Measurements from ENCODE around the gene RAB42.
"Not testable (repeated sequence)": the region's sequence is repeated elsewhere in the genome, so short reads cannot be mapped to it uniquely, and the experiment has no call there.

RAB42 gene

GRCh38 chr1:28582248-28582615 is 9.8 kb upstream of the RAB42 start:
- FAIRE-seq (peak; percentile 14), DNase-seq (ENCODE audit: insufficient read length, low spot score) (no peak)

- DNase-seq (ENCODE audit: insufficient read length, low spot score): not testable (repeated sequence)
- FAIRE-seq: peak; percentile 87
Measured at GRCh38 chr1:28586585-28587391, 5.3 kb upstream of the RAB42 start.

GRCh38 chr1:28592321-28593071 is 431 bp downstream of the RAB42 start:
- FAIRE-seq: peak; percentile 37
- no peak for DNase-seq (ENCODE audit: insufficient read length, low spot score)

GRCh38 chr1:28593988-28594356 is 1.9 kb downstream of the RAB42 start:
- FAIRE-seq: peak; percentile 51
- DNase-seq (ENCODE audit: insufficient read length, low spot score): not testable (repeated sequence)

- not testable (repeated sequence) for FAIRE-seq; DNase-seq (ENCODE audit: insufficient read length, low spot score)
Measured at GRCh38 chr1:28594686-28595411, 2.8 kb downstream of the RAB42 start.

GRCh38 chr1:28595412-28596191 is 3.5 kb downstream of the RAB42 start:
- no peak for DNase-seq (ENCODE audit: insufficient read length, low spot score)
- FAIRE-seq: peak; percentile 68

- FAIRE-seq; DNase-seq (ENCODE audit: insufficient read length, low spot score): not testable (repeated sequence)
Measured at GRCh38 chr1:28596276-28596675, 4.2 kb downstream of the RAB42 start.

GRCh38 chr1:28601696-28602095 is 9.6 kb downstream of the RAB42 start:
- DNase-seq (ENCODE audit: insufficient read length, low spot score) (no peak), FAIRE-seq (peak; percentile 81)

GRCh38 chr1:28602536-28603439 is 10.7 kb downstream of the RAB42 start:
- no peak for DNase-seq (ENCODE audit: insufficient read length, low spot score)
- FAIRE-seq: peak; percentile 74

GRCh38 chr1:28604411-28604810 is 12.3 kb downstream of the RAB42 start:
- no peak for DNase-seq (ENCODE audit: insufficient read length, low spot score)
- FAIRE-seq: no peak

- FAIRE-seq: no peak
- DNase-seq (ENCODE audit: insufficient read length, low spot score): no peak
Measured at GRCh38 chr1:28604962-28605361, 12.9 kb downstream of the RAB42 start.

- FAIRE-seq (no peak), DNase-seq (ENCODE audit: insufficient read length, low spot score) (no peak)
Measured at GRCh38 chr1:28606771-28607170, 14.7 kb downstream of the RAB42 start.

- DNase-seq (ENCODE audit: insufficient read length, low spot score) (no peak), FAIRE-seq (no peak)
Measured at GRCh38 chr1:28613175-28613574, 21.1 kb downstream of the RAB42 start.

GRCh38 chr1:28631713-28632112 is 39.6 kb downstream of the RAB42 start:
- no peak for DNase-seq (ENCODE audit: insufficient read length, low spot score)
- peak; percentile 26 for FAIRE-seq

GRCh38 chr1:28632560-28632959 is 40.5 kb downstream of the RAB42 start:
- FAIRE-seq: peak; percentile 45
- no peak for DNase-seq (ENCODE audit: insufficient read length, low spot score)

- FAIRE-seq: no peak
- no peak for DNase-seq (ENCODE audit: insufficient read length, low spot score)
Measured at GRCh38 chr1:28640766-28641165, 48.7 kb downstream of the RAB42 start.

GRCh38 chr1:28642056-28642846 is 50.2 kb downstream of the RAB42 start:
- DNase-seq (ENCODE audit: insufficient read length, low spot score) (no peak), FAIRE-seq (no peak)

GRCh38 chr1:28642847-28643635 is 51.0 kb downstream of the RAB42 start, which contains the start of gene TAF12:
TSS of gene TAF12 (minus strand) at chr1:28643067. CDS start at chr1:28622081, 20,986 bp downstream.
- DNase-seq (ENCODE audit: insufficient read length, low spot score) (peak; percentile 63), FAIRE-seq (peak; percentile 94)
